Measurements from ENCODE around the gene DEFB118.

The DEFB118 gene

DNA sequence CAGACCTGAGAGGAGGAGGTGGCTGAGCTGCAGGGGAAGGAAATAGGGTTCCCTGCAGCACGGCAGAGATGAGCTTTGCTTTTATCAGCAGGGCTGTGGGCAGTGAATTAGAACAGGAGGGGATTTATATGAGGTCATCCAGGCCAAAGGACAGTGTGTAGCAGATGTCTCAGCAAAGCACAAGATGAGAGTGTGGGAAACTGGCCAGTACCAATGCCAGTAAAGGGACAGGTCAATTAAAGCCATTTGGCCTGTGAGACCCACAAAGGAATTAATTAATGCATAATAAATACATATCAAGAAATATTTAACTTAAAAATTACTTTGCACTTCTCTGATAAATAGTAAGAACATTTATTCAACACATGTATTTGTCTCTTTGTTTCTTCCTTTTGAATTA, 22.1 kb downstream of the DEFB118 start, which contains the start of gene DEFB119:
DEFB119 (minus strand) TSS at position 101 of the 400 bp plus-strand sequence. CDS start 107 bp downstream, outside the sequence.
- TF ChIP-seq, protein P1, sequence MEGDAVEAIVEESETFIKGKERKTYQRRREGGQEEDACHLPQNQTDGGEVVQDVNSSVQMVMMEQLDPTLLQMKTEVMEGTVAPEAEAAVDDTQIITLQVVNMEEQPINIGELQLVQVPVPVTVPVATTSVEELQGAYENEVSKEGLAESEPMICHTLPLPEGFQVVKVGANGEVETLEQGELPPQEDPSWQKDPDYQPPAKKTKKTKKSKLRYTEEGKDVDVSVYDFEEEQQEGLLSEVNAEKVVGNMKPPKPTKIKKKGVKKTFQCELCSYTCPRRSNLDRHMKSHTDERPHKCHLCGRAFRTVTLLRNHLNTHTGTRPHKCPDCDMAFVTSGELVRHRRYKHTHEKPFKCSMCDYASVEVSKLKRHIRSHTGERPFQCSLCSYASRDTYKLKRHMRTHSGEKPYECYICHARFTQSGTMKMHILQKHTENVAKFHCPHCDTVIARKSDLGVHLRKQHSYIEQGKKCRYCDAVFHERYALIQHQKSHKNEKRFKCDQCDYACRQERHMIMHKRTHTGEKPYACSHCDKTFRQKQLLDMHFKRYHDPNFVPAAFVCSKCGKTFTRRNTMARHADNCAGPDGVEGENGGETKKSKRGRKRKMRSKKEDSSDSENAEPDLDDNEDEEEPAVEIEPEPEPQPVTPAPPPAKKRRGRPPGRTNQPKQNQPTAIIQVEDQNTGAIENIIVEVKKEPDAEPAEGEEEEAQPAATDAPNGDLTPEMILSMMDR (IDR thresholded peaks at IDR 0.05) = no peak
- TF ChIP-seq ZFX (IDR thresholded peaks at IDR 0.05; ENCODE audit: borderline replicate concordance) = no peak
- no peak within 1 kb of the TSS for H3K27ac ChIP-seq

DNA sequence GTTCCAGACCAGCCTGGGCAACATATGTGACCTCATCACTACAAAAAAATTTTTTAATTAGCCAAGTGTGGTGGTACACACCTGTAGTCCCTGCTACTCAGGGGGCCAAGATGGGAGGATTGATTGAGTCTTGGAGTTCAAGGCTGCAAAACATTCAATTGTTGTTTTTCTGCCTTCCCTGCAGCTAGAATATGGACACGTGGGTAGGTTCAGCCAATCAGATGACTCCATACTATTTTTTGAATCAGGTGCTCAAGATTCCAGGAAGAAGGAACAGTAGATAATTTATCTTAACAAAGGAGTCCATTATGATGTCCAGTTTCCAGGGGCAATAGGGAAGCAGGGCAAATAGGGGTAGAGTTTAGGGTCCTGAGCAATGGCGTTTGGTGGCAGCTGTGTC, 24.4 kb downstream of the DEFB118 start:
- TF ChIP-seq, protein P1 (IDR thresholded peaks at IDR 0.05) = no peak
- no peak for TF ChIP-seq ZFX (IDR thresholded peaks at IDR 0.05; ENCODE audit: borderline replicate concordance)
- H3K27ac ChIP-seq = no peak overlapping the region

DNA sequence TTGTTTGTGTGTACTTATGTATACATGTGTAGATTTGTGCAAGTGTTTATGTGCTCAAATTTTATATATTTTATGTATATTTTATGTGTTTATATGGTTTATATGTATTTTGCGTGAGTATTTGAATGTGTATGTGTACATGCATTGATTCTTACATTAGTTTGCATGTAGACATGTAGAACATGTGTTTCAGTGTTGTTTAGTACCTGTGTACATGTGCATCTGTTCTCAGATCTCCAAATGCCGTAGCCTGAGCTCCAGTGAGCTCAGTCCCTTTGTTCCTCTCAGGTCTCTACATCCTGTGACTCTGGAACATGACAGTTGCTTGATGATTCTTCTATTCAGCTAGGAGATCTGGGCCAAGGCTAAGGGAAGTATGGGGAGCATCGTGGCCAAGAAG, 26.5 kb downstream of the DEFB118 start:
- TF ChIP-seq, protein P1 (IDR thresholded peaks at IDR 0.05) = no peak
- TF ChIP-seq ZFX (IDR thresholded peaks at IDR 0.05; ENCODE audit: borderline replicate concordance) = no peak
- H3K27ac ChIP-seq = no peak overlapping the region

DNA sequence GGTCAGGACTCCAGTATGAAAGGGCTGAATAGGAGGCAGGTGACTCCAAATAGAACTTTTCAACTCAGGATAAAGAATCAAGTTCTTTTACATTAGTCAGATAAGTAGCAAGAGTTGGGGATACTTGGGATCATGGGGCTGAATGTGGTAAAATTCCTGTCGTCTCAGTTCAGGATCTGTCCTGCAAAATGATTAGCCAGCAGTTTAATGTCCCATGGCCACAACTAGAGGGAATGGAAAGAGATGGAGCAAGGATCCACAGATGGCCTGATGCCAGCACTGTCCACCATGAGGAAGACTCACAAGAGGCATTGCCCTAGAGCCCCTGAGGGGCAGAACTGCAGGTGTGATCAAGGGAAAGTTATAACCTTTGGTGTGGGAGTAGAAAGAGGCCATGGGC, 35.5 kb downstream of the DEFB118 start:
- TF ChIP-seq, protein P1 (IDR thresholded peaks at IDR 0.05) = no peak
- no peak for TF ChIP-seq ZFX (IDR thresholded peaks at IDR 0.05; ENCODE audit: borderline replicate concordance)
- H3K27ac ChIP-seq = no peak overlapping the region

DNA sequence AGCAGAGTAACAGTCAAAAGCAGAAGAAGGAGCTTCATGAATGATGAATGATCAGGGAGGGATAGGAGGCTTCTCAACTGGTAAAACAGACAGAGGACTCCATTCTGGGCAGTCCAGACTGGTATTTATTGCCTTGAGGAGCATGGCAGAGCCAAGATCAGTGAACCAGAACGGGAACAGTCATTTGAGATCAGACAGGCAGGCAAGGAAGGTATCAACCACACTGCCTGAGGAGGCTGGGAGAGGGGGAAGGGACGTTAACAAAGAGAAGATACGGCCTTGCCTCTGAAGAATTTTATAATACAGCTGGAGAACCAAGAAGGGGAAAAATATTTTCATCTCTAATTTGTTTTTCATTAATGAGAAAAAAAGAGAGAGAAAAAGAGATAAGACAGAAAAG, 37.7 kb downstream of the DEFB118 start, which contains the start of gene DEFB121:
DEFB121 (minus strand) TSS at position 101 of the 400 bp plus-strand sequence; CDS start at position 38, 63 bp downstream.
- TF ChIP-seq, protein P1 (IDR thresholded peaks at IDR 0.05) = no peak
- TF ChIP-seq ZFX (IDR thresholded peaks at IDR 0.05; ENCODE audit: borderline replicate concordance) = no peak
- H3K27ac ChIP-seq = no peak within 1 kb of the TSS

DNA sequence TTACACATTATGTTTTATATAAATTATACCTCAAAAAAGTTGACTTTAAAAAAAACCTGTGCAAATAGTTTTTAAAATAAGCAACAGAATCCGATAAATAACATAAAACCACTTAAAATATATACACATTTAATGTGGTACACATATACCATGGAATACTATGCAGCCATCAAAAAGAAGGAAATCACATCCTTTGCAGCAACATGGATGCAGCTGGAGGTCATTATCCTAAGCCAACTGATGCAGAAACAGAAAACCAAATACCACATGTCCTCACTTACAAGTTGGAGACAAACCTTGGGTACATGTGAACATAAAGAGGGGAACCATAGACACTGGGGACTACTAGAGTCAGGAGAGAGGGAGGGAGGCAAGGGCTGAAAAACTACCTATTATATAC, 41.6 kb downstream of the DEFB118 start:
- TF ChIP-seq, protein P1 (IDR thresholded peaks at IDR 0.05) = no peak
- no peak overlapping the region for H3K27ac ChIP-seq

DNA sequence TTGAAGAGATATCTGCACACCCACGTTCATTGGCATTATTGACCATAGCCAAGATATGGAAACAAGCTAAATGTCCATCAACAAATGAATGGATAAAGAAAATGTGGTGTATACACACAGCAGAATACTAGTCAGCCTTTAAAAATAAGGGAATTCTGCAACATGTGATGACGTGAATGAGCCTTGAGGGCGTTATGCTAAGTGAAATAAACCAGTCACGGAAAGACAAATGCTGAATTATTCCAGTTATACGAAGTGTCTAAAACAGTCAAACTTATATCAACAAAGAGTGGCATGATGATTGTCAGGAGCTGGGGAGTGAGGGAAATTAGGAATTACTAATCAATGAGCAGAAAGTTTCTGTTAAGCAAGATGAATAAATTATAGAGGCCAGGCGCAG, 46.0 kb downstream of the DEFB118 start:
- TF ChIP-seq, protein P1 (IDR thresholded peaks at IDR 0.05) = no peak
- no peak for TF ChIP-seq ZFX (IDR thresholded peaks at IDR 0.05; ENCODE audit: borderline replicate concordance)
- H3K27ac ChIP-seq = no peak overlapping the region
